ENCODE measurements around the gene TBX1.

Gene TBX1

DNA sequence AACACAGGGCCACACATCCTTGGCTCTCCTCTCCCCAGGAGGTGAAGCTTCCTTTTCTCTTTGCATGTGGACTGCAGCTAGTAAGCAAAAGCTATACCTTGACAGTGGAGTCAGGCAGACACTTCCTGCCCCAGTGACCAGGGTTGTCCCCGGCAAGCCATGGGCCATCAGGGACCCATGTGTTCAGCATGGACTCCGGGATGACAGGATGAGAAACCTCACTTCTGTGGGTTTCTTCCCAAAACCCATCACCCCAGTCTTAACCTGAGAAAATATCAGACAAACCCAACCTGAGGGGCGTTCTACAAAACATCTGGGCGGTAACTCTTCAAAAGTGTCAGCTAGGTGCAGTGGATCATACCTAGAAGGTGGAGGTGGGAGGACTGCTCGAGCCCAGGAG, 53.9 kb downstream of the TBX1 start:
- DNase-seq (ENCODE audit: low spot score), result no peak

DNA sequence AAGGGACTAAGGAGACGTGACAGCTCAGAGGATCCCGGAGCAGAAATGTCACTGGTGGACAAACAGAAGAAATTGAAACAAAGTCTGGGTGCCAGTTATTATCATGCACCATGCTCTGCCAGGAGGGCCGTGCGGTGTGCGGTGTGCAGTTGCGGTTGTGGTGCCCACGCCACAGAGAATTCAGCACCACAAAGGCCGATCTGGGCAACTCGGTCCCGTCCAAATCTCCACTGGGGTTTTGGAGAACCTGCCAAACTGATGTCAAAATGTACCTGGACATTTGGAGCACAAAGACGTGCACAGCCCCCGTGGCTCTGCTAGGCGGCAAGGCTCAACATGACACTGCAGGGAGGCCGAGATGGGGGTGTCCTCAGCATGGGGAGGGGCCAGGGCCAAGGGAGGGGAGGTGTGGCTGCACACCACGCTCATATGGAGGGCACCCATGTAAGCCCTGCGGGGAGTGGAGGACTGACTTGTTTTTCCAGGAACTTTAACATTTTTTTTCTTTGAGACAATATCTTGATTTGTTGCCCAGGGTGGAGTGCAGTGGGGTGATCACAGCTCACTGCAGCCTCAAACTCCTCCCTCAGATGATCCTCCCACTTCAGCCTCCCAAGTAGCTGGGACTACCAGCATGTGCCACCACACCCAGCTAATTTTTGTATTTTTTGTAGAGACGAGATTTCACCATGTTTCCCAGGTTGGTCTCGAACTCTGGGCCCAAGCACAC, 54.7 kb downstream of the TBX1 start:
- DNase-seq (ENCODE audit: low spot score), result no peak

DNA sequence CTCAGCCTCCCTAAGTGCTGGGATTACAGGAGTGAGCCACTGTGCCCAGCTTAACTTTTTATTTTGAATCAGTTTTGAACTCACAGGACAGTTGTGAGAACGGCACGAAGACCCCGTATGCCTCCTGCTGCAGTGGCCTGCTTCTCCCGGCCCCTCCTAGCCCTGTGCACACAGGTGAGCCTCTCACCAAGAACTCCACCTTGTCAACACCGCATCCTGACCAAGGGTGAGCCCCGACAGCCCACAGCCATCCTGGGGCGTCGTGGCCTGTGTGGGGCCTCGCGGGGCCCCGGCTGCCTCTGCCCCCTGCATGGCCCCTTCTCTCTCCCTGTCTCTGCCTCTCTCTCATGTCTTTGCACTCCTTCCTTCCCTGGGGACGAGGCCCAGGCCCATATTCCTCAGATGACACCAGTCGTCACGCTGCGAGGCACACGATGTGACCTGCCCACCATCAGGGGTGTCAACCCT, 55.3 kb downstream of the TBX1 start:
- no peak for DNase-seq (ENCODE audit: low spot score)

- no peak for DNase-seq (ENCODE audit: low spot score)
Observed at GRCh38 chr22:19816372-19817119, 56.0 kb downstream of the TBX1 start.

Data from HuH-7 (cell line).